ENCODE results near the gene MARCHF3. TPM values are rescaled to one million over a fixed set of nuclear protein-coding genes. Genes with fewer than 3 reads are reported as not detected.
A peak's percentile ranks its signal among the peaks of the same experiment; 100 is the strongest.

MARCHF3 gene, protein sequence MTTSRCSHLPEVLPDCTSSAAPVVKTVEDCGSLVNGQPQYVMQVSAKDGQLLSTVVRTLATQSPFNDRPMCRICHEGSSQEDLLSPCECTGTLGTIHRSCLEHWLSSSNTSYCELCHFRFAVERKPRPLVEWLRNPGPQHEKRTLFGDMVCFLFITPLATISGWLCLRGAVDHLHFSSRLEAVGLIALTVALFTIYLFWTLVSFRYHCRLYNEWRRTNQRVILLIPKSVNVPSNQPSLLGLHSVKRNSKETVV
- total RNA-seq: 10 to 100 TPM; 11.8 TPM

DNA sequence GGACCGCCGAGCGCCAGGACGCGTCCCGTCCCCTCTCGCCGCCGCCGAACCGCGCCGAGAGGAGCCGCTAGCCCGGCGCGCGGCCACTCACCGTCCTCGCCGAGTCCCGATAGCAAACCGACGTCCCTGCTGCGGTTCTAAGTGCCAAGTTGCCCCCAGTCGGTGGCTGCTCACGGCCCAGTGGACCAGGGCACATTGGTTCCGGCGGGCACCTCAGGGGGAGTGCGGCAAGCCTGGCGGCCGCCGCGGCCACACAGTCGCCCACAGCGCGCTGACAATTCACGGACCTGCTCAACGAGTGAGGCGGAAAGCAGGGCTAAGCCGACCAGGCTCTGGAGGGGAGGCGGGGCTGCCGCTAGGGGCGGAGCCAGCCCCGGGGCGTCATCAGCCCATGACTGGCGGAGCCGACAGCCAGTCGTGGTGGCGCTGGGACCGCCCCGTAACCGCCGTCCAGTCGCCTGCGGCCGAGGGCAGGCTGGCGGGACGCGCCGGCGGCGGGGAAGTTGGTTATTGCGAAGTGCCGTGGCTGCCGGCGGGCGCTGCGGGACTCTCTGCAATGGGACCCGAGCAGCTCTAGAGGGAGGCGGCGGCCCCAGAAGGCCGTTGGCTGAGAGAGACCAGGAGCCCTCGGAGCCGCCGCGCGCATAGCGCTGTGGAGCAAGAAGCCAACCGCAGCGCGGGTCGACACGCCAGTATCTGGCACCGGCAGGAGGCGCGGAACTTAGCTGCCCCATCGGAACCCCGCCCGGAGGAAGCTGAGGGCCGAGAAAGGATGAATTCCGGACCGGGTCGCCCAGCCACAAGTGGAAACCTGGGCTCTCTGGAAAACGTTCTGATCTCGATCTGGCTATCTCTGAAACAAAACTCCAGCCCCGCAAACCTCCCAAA lies at the start of gene MARCHF3:
TSS of gene MARCHF3 (minus strand) at position 300 of the 888 bp plus-strand sequence. CDS start 112,387 bp downstream, outside the sequence.
- CTCF ChIA-PET: interaction anchor here (0.5 to 1.4 kb wide), 3 partner anchors 24 to 414 kb away, joined by 3 to 4 read pairs (median 3); no protein-coding TSS in a partner anchor
- Mint-ChIP-seq H3K27me3 (ENCODE audit: low read depth) (no peaks in the 10 kb centered on the region), H3K36me3 (ENCODE audit: low read depth) (no peaks in the 10 kb centered on the region), H3K9me3 (no peaks in the 10 kb centered on the region), H3K4me3 (peak within 1 kb of the TSS; percentile 93), H3K4me1 (ENCODE audit: low read depth) (peaks cover 31% of the 10 kb centered on the region), H3K27ac (peak within 1 kb of the TSS; percentile 75)
- intact Hi-C loops (cut with micrococcal nuclease): loop anchor here (1.0 to 5.0 kb wide), 14 partner anchors 18 to 1052 kb away; partner anchors contain the start of genes C5orf63, PRRC1 and SLC12A2
- DNase-seq: peak; percentile 94

DNA sequence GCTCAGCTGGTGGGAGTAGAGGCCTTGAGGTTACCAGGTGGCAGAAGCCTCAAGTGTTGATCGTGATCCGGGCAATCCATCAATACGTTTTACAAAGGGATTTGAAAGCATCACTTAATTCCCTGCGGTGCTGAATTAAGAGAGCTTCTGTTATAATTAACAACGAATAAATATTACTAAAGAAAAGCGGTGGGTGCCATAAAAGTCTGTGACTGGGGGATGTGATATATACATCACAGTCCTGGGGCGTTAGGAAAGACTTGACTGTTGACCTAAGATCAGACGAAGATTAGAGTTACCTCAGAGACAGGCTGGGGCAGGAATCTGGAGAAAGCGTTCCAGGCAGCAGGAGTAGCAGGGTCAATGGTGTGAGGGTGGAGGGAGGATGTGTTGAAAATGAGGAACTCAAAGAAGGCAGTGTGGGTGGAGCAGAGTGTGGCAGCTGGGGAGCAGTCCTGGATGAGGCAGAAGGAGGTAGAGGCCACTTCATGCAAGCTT lies 49.7 kb upstream of the MARCHF3 start:
- Mint-ChIP-seq H3K36me3 (ENCODE audit: low read depth) (no peaks in the 10 kb centered on the region), H3K4me1 (ENCODE audit: low read depth) (no peaks in the 10 kb centered on the region), H3K27ac (no peak overlapping the region), H3K4me3 (no peak overlapping the region), H3K27me3 (ENCODE audit: low read depth) (no peaks in the 10 kb centered on the region), H3K9me3 (no peaks in the 10 kb centered on the region)
- intact Hi-C loops (cut with micrococcal nuclease): no loop called here
- DNase-seq: no peak
- CTCF ChIA-PET: interaction anchor here (0.6 kb wide), 1 partner anchor 533 kb away, joined by 4 read pairs; no protein-coding TSS in a partner anchor

DNA sequence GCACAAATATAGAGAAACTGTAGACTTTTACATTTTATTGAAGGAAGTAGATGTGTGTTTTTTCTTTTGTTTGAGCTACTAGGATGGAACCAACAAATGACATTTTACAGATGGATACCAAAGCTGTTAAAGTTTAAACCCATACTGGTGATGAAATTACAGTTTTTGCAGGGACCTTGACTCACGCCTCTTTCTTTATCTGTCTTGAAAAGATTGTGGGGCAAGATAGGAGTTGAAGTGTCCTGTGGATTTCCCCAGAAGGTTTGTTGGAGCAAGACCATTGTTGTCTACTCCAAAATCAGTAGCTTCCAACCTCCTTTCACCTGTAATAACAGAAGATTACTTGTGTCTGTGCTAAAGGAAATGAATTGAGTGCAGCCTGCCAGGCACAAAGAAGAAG lies 47.0 kb upstream of the MARCHF3 start:
- H3K27ac Mint-ChIP-seq: no peak overlapping the region
- intact Hi-C loops (cut with micrococcal nuclease): no loop called here
- no peaks in the 10 kb centered on the region for H3K9me3 Mint-ChIP-seq
- H3K4me3 Mint-ChIP-seq: no peak overlapping the region
- DNase-seq: no peak
- peaks cover 9% of the 10 kb centered on the region for H3K4me1 Mint-ChIP-seq (ENCODE audit: low read depth)
- no peaks in the 10 kb centered on the region for H3K36me3 Mint-ChIP-seq (ENCODE audit: low read depth)
- no peaks in the 10 kb centered on the region for H3K27me3 Mint-ChIP-seq (ENCODE audit: low read depth)
- CTCF ChIA-PET: interaction anchor here (0.6 to 0.8 kb wide), 2 partner anchors 93 to 414 kb away, joined by 3 read pairs; no protein-coding TSS in a partner anchor

- DNase-seq: no peak
- H3K27me3 Mint-ChIP-seq (ENCODE audit: low read depth): no peaks in the 10 kb centered on the region
- no peak overlapping the region for H3K27ac Mint-ChIP-seq
- no peaks in the 10 kb centered on the region for H3K36me3 Mint-ChIP-seq (ENCODE audit: low read depth)
- H3K4me3 Mint-ChIP-seq: no peak overlapping the region
- peaks cover 14% of the 10 kb centered on the region for H3K4me1 Mint-ChIP-seq (ENCODE audit: low read depth)
- CTCF ChIA-PET: interaction anchor here (0.6 kb wide), 1 partner anchor 92 kb away, joined by 3 read pairs; no protein-coding TSS in a partner anchor
- no peaks in the 10 kb centered on the region for H3K9me3 Mint-ChIP-seq
- intact Hi-C loops (cut with micrococcal nuclease): no loop called here
These were observed 46.2 kb upstream of the MARCHF3 start for GRCh38 chr5:127076315-127077129.

GRCh38 chr5:127074466-127074865 lies 44.1 kb upstream of the MARCHF3 start:
- DNase-seq: no peak
- intact Hi-C loops (cut with micrococcal nuclease): loop anchor here (5.0 kb wide), 1 partner anchor 153 kb away; no protein-coding TSS in a partner anchor
- Mint-ChIP-seq H3K9me3 (no peaks in the 10 kb centered on the region), H3K4me3 (no peak overlapping the region), H3K27ac (no peak overlapping the region), H3K27me3 (ENCODE audit: low read depth) (no peaks in the 10 kb centered on the region), H3K4me1 (ENCODE audit: low read depth) (peaks cover 14% of the 10 kb centered on the region), H3K36me3 (ENCODE audit: low read depth) (peaks cover 7% of the 10 kb centered on the region)
- CTCF ChIA-PET: interaction anchor here (1.3 kb wide), 1 partner anchor 44 kb away, joined by 3 read pairs; the partner anchor contains the start of gene MARCHF3

GRCh38 chr5:127072861-127073846 lies 42.8 kb upstream of the MARCHF3 start, which contains the start of gene C5orf63:
Gene C5orf63, minus strand, starts transcription at chr5:127073502. Its CDS starts 14,507 bp downstream, at chr5:127058995.
- Mint-ChIP-seq H3K36me3 (ENCODE audit: low read depth) (peaks cover 18% of the 10 kb centered on the region), H3K27ac (peak within 1 kb of the TSS; percentile 90), H3K4me3 (peak within 1 kb of the TSS; percentile 92), H3K9me3 (no peaks in the 10 kb centered on the region), H3K27me3 (ENCODE audit: low read depth) (no peaks in the 10 kb centered on the region), H3K4me1 (ENCODE audit: low read depth) (peaks cover 21% of the 10 kb centered on the region)
- intact Hi-C loops (cut with micrococcal nuclease): loop anchor here (1.0 to 5.0 kb wide), 6 partner anchors 43 to 297 kb away; partner anchors contain the start of gene MARCHF3
- peak; percentile 82 for DNase-seq
- CTCF ChIA-PET: interaction anchor here (0.5 to 1.2 kb wide), 4 partner anchors 75 to 264 kb away, joined by 3 read pairs; no protein-coding TSS in a partner anchor

GRCh38 chr5:127070243-127070642 lies 39.9 kb upstream of the MARCHF3 start:
- Mint-ChIP-seq H3K4me1 (ENCODE audit: low read depth) (peaks cover 21% of the 10 kb centered on the region), H3K4me3 (no peak overlapping the region), H3K9me3 (no peaks in the 10 kb centered on the region), H3K27ac (no peak overlapping the region), H3K27me3 (ENCODE audit: low read depth) (no peaks in the 10 kb centered on the region), H3K36me3 (ENCODE audit: low read depth) (peaks cover 19% of the 10 kb centered on the region)
- CTCF ChIA-PET: no interaction called here
- intact Hi-C loops (cut with micrococcal nuclease): loop anchor here (5.0 kb wide), 1 partner anchor 157 kb away; no protein-coding TSS in a partner anchor
- DNase-seq: no peak

DNA sequence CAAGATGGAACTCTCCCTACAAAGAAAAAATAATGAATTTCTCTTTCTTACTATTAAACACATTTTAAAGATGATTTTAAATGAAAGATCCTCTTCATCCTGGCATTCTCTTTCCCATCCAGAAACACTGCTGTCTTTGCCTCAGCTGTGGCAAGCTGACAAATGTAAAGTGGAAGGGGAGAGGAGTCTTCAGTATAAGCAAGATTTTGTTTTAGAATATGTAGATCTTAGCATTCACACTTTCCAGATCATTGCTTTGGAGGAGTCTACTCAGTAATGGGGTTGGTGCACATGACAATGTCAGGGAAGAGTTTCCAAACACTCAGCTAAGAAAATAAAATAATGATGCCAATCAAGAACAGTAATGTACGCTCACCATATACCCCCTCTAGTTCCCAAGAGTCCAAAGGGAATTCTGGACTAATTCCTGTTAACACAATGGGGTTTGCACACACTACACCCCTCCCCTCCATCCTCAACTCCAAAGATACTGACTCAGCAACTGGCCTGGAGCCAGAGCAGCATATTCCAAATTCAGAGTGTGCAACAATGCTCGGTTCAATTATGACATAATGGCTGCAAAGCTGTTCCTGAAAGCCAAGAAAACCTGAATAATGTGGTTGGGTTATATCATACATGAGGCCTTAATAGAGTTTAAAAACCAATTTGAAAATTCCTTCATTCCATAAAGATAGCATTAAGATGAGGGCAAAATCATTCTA lies 38.3 kb upstream of the MARCHF3 start:
- Mint-ChIP-seq H3K27ac (no peak overlapping the region), H3K27me3 (ENCODE audit: low read depth) (no peaks in the 10 kb centered on the region), H3K4me1 (ENCODE audit: low read depth) (peaks cover 17% of the 10 kb centered on the region), H3K9me3 (no peaks in the 10 kb centered on the region), H3K36me3 (ENCODE audit: low read depth) (peaks cover 19% of the 10 kb centered on the region), H3K4me3 (no peak overlapping the region)
- CTCF ChIA-PET: no interaction called here
- no peak for DNase-seq
- intact Hi-C loops (cut with micrococcal nuclease): no loop called here

DNA sequence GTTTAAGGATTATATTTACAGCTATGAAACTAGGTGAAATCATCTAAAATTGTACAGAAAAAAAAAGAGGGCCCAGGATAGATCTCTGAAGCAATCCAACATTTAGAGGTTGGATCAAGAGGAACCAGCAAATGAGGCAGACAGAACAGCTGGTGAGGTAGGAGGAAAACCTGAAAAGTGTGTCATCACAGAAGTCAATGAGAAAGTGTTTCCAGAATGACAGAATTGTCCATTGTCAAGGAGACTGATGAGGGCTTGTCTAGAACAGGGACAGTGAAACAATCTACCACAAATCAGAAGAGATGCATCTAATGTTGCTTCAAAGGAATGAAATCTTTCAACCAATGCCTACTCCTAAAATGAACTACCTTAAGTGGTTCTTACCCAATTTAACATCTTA lies 36.4 kb upstream of the MARCHF3 start:
- no peak overlapping the region for H3K27ac Mint-ChIP-seq
- no peaks in the 10 kb centered on the region for H3K27me3 Mint-ChIP-seq (ENCODE audit: low read depth)
- H3K4me3 Mint-ChIP-seq: no peak overlapping the region
- CTCF ChIA-PET: no interaction called here
- H3K9me3 Mint-ChIP-seq: no peaks in the 10 kb centered on the region
- no peak for DNase-seq
- intact Hi-C loops (cut with micrococcal nuclease): no loop called here
- H3K4me1 Mint-ChIP-seq (ENCODE audit: low read depth): peaks cover 7% of the 10 kb centered on the region
- peaks cover 19% of the 10 kb centered on the region for H3K36me3 Mint-ChIP-seq (ENCODE audit: low read depth)

DNA sequence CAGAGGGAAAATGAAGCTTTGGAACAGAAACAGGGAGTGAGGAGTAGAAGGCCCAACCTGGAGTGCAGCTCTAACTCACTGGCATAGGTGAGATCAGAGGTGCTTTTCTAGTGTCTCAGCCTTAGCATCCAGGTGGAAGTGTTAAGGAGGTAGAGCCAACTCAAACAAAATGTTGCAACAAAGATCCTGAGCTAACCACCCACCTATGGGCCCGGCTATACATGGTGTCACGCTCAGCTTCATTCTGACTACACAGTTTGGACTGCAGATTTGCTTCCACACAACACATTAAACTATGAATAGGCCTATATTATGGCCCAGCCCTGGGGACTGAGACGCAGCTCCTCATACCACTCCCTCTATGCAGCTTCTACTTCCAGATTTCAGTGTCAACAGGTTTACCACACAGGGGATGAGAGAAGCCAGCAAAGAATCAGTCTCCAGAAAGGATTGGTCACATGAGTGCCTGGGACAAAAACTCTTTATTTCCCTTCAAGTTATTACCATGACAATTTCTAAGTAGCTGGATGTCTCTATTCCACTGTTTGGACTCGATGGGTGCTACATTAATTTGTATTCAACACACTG lies 34.0 kb upstream of the MARCHF3 start:
- Mint-ChIP-seq H3K27me3 (ENCODE audit: low read depth) (no peaks in the 10 kb centered on the region), H3K27ac (no peak overlapping the region), H3K4me3 (no peak overlapping the region), H3K9me3 (no peaks in the 10 kb centered on the region), H3K4me1 (ENCODE audit: low read depth) (peaks cover 13% of the 10 kb centered on the region), H3K36me3 (ENCODE audit: low read depth) (peaks cover 11% of the 10 kb centered on the region)
- intact Hi-C loops (cut with micrococcal nuclease): no loop called here
- DNase-seq: no peak
- CTCF ChIA-PET: no interaction called here
